Natural killer cell (primary cell): ENCODE measurements around the gene PRKG1. TPM values are rescaled to one million over a fixed set of nuclear protein-coding genes. Genes with fewer than 3 reads are reported as not detected.
"Not testable (repeated sequence)": the region's sequence is repeated elsewhere in the genome, so short reads cannot be mapped to it uniquely, and the experiment has no call there.

ENCODE experiments used
- ATAC-seq, 3 donors: fragments of 150-1000 bp in 2 of 3; fragments of 200-7000 bp in 1 of 3; cut with Tn5 transposase; 1 replicate in 1 of 3; 2 replicates in 2 of 3; pipeline ENCODE4 v1.10.0; 2021; ENCODE audit warnings: mild to moderate bottlenecking in 2 of 3, moderate library complexity in 2 of 3
- DNase-seq, 2 donors: peaks; one replicate each; pipeline versions ENCODE4 v3.0.0 to v3.0.0-alpha.2; 2013 to 2021; ENCODE audit warnings: mixed read lengths in 1 of 2
- H3K27ac ChIP-seq: one replicate; pipeline ENCODE4 v1.5.1; 2013; ENCODE audit warnings: mild to moderate bottlenecking, low read length
- H3K27me3 ChIP-seq: one replicate; pipeline ENCODE4 v1.6.1; 2013; ENCODE audit warnings: low read length; ENCODE audit not compliant: control insufficient read depth, insufficient read depth
- H3K36me3 ChIP-seq: one replicate; pipeline ENCODE4 v1.6.1; 2013; ENCODE audit warnings: low read length; ENCODE audit not compliant: control insufficient read depth, insufficient read depth
- H3K4me1 ChIP-seq: one replicate; pipeline ENCODE4 v1.6.1; 2013; ENCODE audit warnings: low read length; ENCODE audit not compliant: control insufficient read depth, insufficient read depth
- H3K4me3 ChIP-seq: one replicate; pipeline ENCODE4 v1.5.1; 2013; ENCODE audit warnings: low read length
- H3K9me3 ChIP-seq: one replicate; pipeline ENCODE4 v1.6.1; 2013; ENCODE audit warnings: low read length; ENCODE audit not compliant: control insufficient read depth, insufficient read depth
- H3K27ac Mint-ChIP-seq, 2 donors: one replicate each; pipeline ENCODE4 v1.8.0; 2022; ENCODE audit warnings: mild to moderate bottlenecking in 2 of 2, mixed read lengths in 2 of 2, moderate library complexity in 1 of 2
- H3K27me3 Mint-ChIP-seq, 2 donors: one replicate each; pipeline ENCODE4 v1.8.0; 2022; ENCODE audit warnings: low read depth in 2 of 2, mixed read lengths in 2 of 2
- H3K36me3 Mint-ChIP-seq: one replicate; pipeline ENCODE4 v1.8.0; 2022; ENCODE audit warnings: mixed read lengths
- H3K4me1 Mint-ChIP-seq, 2 donors: one replicate each; pipeline ENCODE4 v1.8.0; 2022; ENCODE audit warnings: mixed read lengths in 2 of 2
- H3K4me3 Mint-ChIP-seq: one replicate; pipeline ENCODE4 v1.8.0; 2022; ENCODE audit warnings: mild to moderate bottlenecking, moderate library complexity, mixed read lengths
- H3K9me3 Mint-ChIP-seq, 2 donors: one replicate each; pipeline ENCODE4 v1.8.0; 2022; ENCODE audit warnings: mixed read lengths in 2 of 2
- WGBS: methylation state at CpG from one replicate; pipeline ENCODE4 v1.1.7; 2013; ENCODE audit warnings: missing lambda C conversion rate; ENCODE audit not compliant: insufficient coverage; 5-methylcytosine and 5-hydroxymethylcytosine counted together
- intact Hi-C: fragments of 100-400 bp; cut with micrococcal nuclease; formaldehyde crosslinking; loops from one replicate; pipeline ENCODE4 v1.14.2; 2022
- total RNA-seq, 4 donors: library from RNA; stranded (reverse); fragments of 120-200 nt in 1 of 4; gene quantifications; one replicate each; pipeline versions ENCODE4 v1.2.3 to v1.2.4, GENCODE V29; 2013 to 2022
- TF ChIP-seq, protein P1 (sequence below): fragments of 200-600 bp; IDR thresholded peaks from one replicate; pipeline ENCODE4 v1.8.0; 2022; ENCODE audit warnings: antibody characterized with exemption

PRKG1 gene
- total RNA-seq, 3 donors from 2014 or later (not counting 1 experiment from before 2014, with no cell fraction given), result 0.23 to 0.41 (median 0.35) TPM

- peaks cover 0 to 2% of the 10 kb centered on the region in 2 donors for H3K9me3 Mint-ChIP-seq
- no peaks in the 10 kb centered on the region for H3K36me3 Mint-ChIP-seq
- H3K27ac Mint-ChIP-seq, result no peak overlapping the region
- H3K4me3 ChIP-seq, result no peak overlapping the region
- no peaks in the 10 kb centered on the region for H3K36me3 ChIP-seq
- 95% methylated on average over 4 of the region's 4 CpGs for WGBS
- ATAC-seq (no peak), DNase-seq (no peak)
- TF ChIP-seq, protein P1, sequence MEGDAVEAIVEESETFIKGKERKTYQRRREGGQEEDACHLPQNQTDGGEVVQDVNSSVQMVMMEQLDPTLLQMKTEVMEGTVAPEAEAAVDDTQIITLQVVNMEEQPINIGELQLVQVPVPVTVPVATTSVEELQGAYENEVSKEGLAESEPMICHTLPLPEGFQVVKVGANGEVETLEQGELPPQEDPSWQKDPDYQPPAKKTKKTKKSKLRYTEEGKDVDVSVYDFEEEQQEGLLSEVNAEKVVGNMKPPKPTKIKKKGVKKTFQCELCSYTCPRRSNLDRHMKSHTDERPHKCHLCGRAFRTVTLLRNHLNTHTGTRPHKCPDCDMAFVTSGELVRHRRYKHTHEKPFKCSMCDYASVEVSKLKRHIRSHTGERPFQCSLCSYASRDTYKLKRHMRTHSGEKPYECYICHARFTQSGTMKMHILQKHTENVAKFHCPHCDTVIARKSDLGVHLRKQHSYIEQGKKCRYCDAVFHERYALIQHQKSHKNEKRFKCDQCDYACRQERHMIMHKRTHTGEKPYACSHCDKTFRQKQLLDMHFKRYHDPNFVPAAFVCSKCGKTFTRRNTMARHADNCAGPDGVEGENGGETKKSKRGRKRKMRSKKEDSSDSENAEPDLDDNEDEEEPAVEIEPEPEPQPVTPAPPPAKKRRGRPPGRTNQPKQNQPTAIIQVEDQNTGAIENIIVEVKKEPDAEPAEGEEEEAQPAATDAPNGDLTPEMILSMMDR, result no peak
- no peaks in the 10 kb centered on the region for H3K4me1 ChIP-seq
- no peak overlapping the region for H3K4me3 Mint-ChIP-seq
- H3K9me3 ChIP-seq, result no peaks in the 10 kb centered on the region
- H3K4me1 Mint-ChIP-seq, result no peaks in the 10 kb centered on the region
- no peaks in the 10 kb centered on the region for H3K27me3 ChIP-seq
- H3K27me3 Mint-ChIP-seq, result no peaks in the 10 kb centered on the region
- intact Hi-C loops, result no loop called here
- H3K27ac ChIP-seq, result no peak overlapping the region
Measured at GRCh38 chr10:51156926-51157325, 82.6 kb downstream of the PRKG1 start.

DNA sequence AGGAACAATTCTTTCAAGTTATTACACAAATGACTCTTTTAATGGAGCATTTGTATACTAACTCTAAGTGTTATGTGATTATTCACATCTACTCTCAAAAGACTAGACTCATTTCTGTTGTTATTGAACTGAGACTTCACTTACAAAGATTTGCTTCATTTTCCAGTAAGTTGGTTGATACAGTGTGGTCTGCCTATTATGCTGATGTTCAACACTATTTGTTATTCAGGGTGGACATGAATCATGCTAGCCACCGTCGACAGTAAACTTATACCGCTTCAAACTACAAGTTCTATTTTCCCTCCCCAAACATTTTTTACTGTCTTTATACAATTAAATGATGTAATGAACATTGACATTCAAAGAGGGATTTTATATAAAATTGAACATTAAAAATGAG is 84.5 kb downstream of the PRKG1 start:
- no peaks in the 10 kb centered on the region for H3K9me3 ChIP-seq
- intact Hi-C loops, result no loop called here
- TF ChIP-seq, protein P1, result no peak
- no peaks in the 10 kb centered on the region for H3K4me1 ChIP-seq
- H3K4me3 ChIP-seq, result no peak overlapping the region
- H3K36me3 ChIP-seq, result no peaks in the 10 kb centered on the region
- DNase-seq, result no peak
- Mint-ChIP-seq H3K27me3 (no peaks in the 10 kb centered on the region), H3K4me3 (no peak overlapping the region), H3K36me3 (no peaks in the 10 kb centered on the region), H3K4me1 (no peaks in the 10 kb centered on the region), H3K27ac (no peak overlapping the region), H3K9me3 (peaks cover 0 to 2% of the 10 kb centered on the region in 2 donors)
- no peaks in the 10 kb centered on the region for H3K27me3 ChIP-seq
- 100% methylated on average over 3 of the region's 3 CpGs for WGBS
- H3K27ac ChIP-seq, result no peak overlapping the region
- ATAC-seq, result no peak

GRCh38 chr10:51159841-51160240 is 85.6 kb downstream of the PRKG1 start:
- H3K9me3 ChIP-seq, result no peaks in the 10 kb centered on the region
- intact Hi-C loops, result no loop called here
- H3K27me3 ChIP-seq, result no peaks in the 10 kb centered on the region
- H3K36me3 Mint-ChIP-seq, result no peaks in the 10 kb centered on the region
- no peak overlapping the region for H3K27ac Mint-ChIP-seq
- H3K4me1 Mint-ChIP-seq, result no peaks in the 10 kb centered on the region
- H3K9me3 Mint-ChIP-seq, result peaks cover 2% of the 10 kb centered on the region in 2 donors
- DNase-seq (no peak), ATAC-seq (no peak)
- no peaks in the 10 kb centered on the region for H3K27me3 Mint-ChIP-seq
- H3K27ac ChIP-seq, result no peak overlapping the region
- WGBS, result 100% methylated on average over 1 of the region's 1 CpG
- H3K36me3 ChIP-seq, result no peaks in the 10 kb centered on the region
- no peak overlapping the region for H3K4me3 ChIP-seq
- no peaks in the 10 kb centered on the region for H3K4me1 ChIP-seq
- TF ChIP-seq, protein P1, result no peak
- H3K4me3 Mint-ChIP-seq, result no peak overlapping the region

GRCh38 chr10:51162002-51162401 is 87.7 kb downstream of the PRKG1 start:
- TF ChIP-seq, protein P1, result no peak
- H3K4me3 Mint-ChIP-seq, result no peak overlapping the region
- ATAC-seq, result no peak
- no peaks in the 10 kb centered on the region for H3K27me3 Mint-ChIP-seq
- H3K36me3 Mint-ChIP-seq, result no peaks in the 10 kb centered on the region
- H3K4me1 Mint-ChIP-seq, result no peaks in the 10 kb centered on the region
- no peak for DNase-seq
- H3K36me3 ChIP-seq, result no peaks in the 10 kb centered on the region
- peaks cover 2 to 4% of the 10 kb centered on the region in 2 donors for H3K9me3 Mint-ChIP-seq
- H3K27ac ChIP-seq, result no peak overlapping the region
- intact Hi-C loops, result no loop called here
- no peak overlapping the region for H3K4me3 ChIP-seq
- H3K9me3 ChIP-seq, result no peaks in the 10 kb centered on the region
- H3K4me1 ChIP-seq, result no peaks in the 10 kb centered on the region
- H3K27me3 ChIP-seq, result no peaks in the 10 kb centered on the region
- no peak overlapping the region for H3K27ac Mint-ChIP-seq
- 73% methylated on average over 1 of the region's 1 CpG for WGBS

GRCh38 chr10:51163380-51164049 is 89.2 kb downstream of the PRKG1 start:
- H3K4me1 ChIP-seq, H3K27me3 ChIP-seq, H3K36me3 ChIP-seq, H3K4me3 Mint-ChIP-seq, H3K9me3 ChIP-seq, H3K27me3 Mint-ChIP-seq, H3K36me3 Mint-ChIP-seq, H3K4me3 ChIP-seq, H3K9me3 Mint-ChIP-seq, DNase-seq, H3K27ac Mint-ChIP-seq, H3K4me1 Mint-ChIP-seq, H3K27ac ChIP-seq, intact Hi-C loops, ATAC-seq: not testable (repeated sequence)
- WGBS, result 97% methylated on average over 23 of the region's 30 CpGs
